SK-N-MC (cell line): ENCODE results near the gene PGAM5.

Experiments used
- EZH2 ChIP-seq: fragments of 200-600 bp; sonication (generic); IDR thresholded peaks from one replicate; pipeline ENCODE4 v1.6.1; 2017; ENCODE audit warnings: antibody characterized with exemption
- POLR2AphosphoS5 ChIP-seq: IDR thresholded peaks from 2 replicates; pipeline ENCODE4 v1.6.1; 2012; ENCODE audit warnings: mild to moderate bottlenecking, low read depth, low read length, borderline replicate concordance

DNA sequence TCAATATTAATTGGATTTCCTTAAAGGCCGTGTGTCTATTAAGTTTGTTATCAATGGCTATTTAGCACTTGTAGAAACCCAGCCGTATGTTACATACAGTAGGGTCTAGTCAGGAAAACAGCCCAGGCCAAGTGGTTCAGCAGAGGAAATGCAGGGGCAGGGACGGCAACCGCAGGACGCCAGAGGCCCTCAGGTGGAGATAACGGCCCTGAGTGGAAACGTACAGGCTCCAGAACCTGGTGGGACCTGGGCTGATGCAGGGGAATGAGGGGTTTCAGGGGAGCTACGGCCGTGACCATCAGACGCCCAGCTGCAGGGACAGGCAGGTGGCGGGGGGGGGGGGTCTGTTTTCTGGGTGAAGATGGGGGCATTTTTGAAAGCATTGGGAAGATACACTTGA, 54.7 kb downstream of the PGAM5 start:
- TF ChIP-seq POLR2AphosphoS5 (no peak), EZH2 (no peak)
